PFSK-1 (cell line): ENCODE data around the gene WNT5B.

ENCODE experiments used
- FOXP2 ChIP-seq: optimal IDR thresholded peaks from 2 replicates; pipeline ENCODE3; 2011; ENCODE audit warnings: borderline replicate concordance, control low read depth, inconsistent platforms; ENCODE audit not compliant: insufficient read depth; ENCODE audit errors: extremely low read length, extremely low read depth
- POLR2AphosphoS5 ChIP-seq: IDR thresholded peaks from 2 replicates; pipeline ENCODE4 v1.6.1; 2012; ENCODE audit warnings: low read depth, mild to moderate bottlenecking, control low read depth, low read length, moderate library complexity
- SIN3A ChIP-seq: IDR thresholded peaks from 2 replicates; pipeline ENCODE4 v1.6.1; 2012; ENCODE audit warnings: mild to moderate bottlenecking, low read length, moderate library complexity, borderline replicate concordance; ENCODE audit not compliant: insufficient read depth
- TAF1 ChIP-seq: IDR thresholded peaks from 2 replicates; pipeline ENCODE4 v1.6.1; 2012; ENCODE audit warnings: low read length, control low read depth, borderline replicate concordance; ENCODE audit not compliant: insufficient read depth
- TF ChIP-seq, protein P1 (sequence below), 2 experiments: IDR thresholded peaks; 2 replicates each; pipeline versions ENCODE4 v1.6.1 to v1.8.0; 2011 to 2012; ENCODE audit warnings: low read depth in 2 of 2, low read length in 2 of 2, control low read depth in 1 of 2, inconsistent platforms in 1 of 2, mild to moderate bottlenecking in 1 of 2, moderate library complexity in 1 of 2; ENCODE audit not compliant: insufficient read depth in 1 of 2

WNT5B gene

DNA sequence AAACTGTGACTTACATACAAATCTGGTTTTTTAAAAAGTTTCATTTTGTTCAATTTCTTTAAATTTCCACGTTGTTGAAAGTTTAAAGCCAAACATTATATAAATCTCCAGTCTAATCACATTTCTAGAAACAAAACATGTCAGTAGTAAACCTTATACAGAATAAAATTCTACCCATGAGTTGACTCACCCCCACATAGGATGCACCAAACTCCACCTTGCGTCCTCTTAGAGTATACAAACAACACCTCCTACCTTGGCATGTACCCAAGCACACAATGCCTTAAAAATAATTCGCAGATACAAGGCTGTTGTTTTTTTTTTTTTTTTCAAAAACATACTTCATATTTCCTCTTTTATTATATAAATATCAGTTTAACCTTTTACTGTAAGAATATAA lies 38.0 kb upstream of the WNT5B start:
- no peak for TF ChIP-seq POLR2AphosphoS5
- no peak for TF ChIP-seq TAF1
- TF ChIP-seq, protein P1, sequence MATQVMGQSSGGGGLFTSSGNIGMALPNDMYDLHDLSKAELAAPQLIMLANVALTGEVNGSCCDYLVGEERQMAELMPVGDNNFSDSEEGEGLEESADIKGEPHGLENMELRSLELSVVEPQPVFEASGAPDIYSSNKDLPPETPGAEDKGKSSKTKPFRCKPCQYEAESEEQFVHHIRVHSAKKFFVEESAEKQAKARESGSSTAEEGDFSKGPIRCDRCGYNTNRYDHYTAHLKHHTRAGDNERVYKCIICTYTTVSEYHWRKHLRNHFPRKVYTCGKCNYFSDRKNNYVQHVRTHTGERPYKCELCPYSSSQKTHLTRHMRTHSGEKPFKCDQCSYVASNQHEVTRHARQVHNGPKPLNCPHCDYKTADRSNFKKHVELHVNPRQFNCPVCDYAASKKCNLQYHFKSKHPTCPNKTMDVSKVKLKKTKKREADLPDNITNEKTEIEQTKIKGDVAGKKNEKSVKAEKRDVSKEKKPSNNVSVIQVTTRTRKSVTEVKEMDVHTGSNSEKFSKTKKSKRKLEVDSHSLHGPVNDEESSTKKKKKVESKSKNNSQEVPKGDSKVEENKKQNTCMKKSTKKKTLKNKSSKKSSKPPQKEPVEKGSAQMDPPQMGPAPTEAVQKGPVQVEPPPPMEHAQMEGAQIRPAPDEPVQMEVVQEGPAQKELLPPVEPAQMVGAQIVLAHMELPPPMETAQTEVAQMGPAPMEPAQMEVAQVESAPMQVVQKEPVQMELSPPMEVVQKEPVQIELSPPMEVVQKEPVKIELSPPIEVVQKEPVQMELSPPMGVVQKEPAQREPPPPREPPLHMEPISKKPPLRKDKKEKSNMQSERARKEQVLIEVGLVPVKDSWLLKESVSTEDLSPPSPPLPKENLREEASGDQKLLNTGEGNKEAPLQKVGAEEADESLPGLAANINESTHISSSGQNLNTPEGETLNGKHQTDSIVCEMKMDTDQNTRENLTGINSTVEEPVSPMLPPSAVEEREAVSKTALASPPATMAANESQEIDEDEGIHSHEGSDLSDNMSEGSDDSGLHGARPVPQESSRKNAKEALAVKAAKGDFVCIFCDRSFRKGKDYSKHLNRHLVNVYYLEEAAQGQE (IDR thresholded peaks at IDR 0.05; ENCODE audit: insufficient read depth in 1 of 2, low read depth in 2 of 2, low read length in 2 of 2) = no peak
- no peak for TF ChIP-seq SIN3A
- TF ChIP-seq FOXP2 = no peak

- TF ChIP-seq SIN3A (no peak), FOXP2 (no peak), POLR2AphosphoS5 (no peak)
- TF ChIP-seq, protein P1 (IDR thresholded peaks at IDR 0.05; ENCODE audit: insufficient read depth in 1 of 2, low read depth in 2 of 2, low read length in 2 of 2) = no peak
Measured at GRCh38 chr12:1591543-1591942, 37.5 kb upstream of the WNT5B start.

DNA sequence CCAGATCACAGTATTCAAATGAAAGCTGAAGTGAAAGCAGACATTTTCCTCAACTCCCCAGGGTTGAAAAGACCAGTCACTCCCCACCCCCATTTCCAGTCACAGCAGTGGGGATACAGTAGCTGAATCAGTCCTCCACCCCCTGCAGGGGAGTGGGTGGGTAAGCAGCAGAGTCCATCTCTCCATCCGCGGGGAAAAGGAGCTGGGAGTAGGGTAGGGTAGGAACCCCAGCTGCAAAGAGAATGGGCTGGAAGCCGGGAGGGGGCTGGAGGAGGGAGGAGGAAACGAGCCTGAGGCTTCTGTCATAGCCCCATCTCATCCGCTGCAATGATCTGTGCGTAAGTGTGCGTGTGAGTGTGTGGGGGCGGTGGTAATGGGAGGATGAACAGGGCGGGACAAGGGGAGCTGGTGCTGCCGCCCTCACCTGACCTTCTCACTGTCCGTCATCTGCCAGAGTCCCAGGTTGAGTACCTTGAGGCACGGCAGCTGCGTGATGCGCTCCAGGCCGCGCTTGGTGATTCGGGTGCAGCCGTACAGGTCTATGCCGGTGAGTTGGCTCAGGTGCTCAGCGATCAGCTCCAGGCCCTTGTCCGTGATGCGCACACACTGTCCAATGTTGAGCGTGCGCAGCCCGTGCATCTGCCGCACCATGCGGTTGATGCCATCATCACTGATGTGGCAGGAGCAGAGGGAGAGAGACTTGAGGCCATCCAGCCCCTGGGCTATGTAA lies 36.4 kb upstream of the WNT5B start:
- TF ChIP-seq POLR2AphosphoS5 (peak; percentile 49; the same call in 1 of the 2 replicates), TAF1 (no peak), SIN3A (peak; percentile 29; the same call in 1 of the 2 replicates), FOXP2 (no peak)
- TF ChIP-seq, protein P1 (IDR thresholded peaks at IDR 0.05; ENCODE audit: insufficient read depth in 1 of 2, low read depth in 2 of 2, low read length in 2 of 2) = no peak

- TF ChIP-seq, protein P1 (IDR thresholded peaks at IDR 0.05; ENCODE audit: insufficient read depth in 1 of 2, low read depth in 2 of 2, low read length in 2 of 2) = no peak
- TF ChIP-seq FOXP2 = no peak
- TF ChIP-seq POLR2AphosphoS5 = 0 out of 2 replicates have a peak, but pooled peaks have one; percentile 54
- TF ChIP-seq TAF1 = no peak
Measured at GRCh38 chr12:1593174-1594005, 35.6 kb upstream of the WNT5B start.

DNA sequence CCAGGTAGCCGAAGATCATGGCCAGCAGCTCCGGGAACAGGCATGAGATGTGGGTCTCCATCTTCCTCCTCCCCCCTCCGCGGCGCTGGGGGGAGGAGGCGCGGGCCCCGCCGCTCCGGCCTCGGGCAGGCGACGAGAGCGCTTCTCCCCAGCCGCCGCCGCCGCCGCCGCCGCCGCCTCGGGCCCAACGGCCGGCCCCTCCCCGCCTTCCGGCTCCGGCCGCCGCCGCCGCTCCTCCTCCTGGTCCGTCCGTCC lies 35.1 kb upstream of the WNT5B start:
- no peak for TF ChIP-seq FOXP2
- TF ChIP-seq, protein P1 (IDR thresholded peaks at IDR 0.05; ENCODE audit: insufficient read depth in 1 of 2, low read depth in 2 of 2, low read length in 2 of 2) = no peak
- TF ChIP-seq TAF1 = no peak
- TF ChIP-seq SIN3A = no peak
- no peak; the same call in 1 of the 2 replicates for TF ChIP-seq POLR2AphosphoS5
